HFF-Myc (cell line): ENCODE results near the gene TRERF1.

ENCODE experiments used
- DNase-seq: peaks from one replicate; pipeline ENCODE4 v3.0.0-alpha.2; 2011; ENCODE audit warnings: low read depth; ENCODE audit errors: extremely low read depth
- H3K4me3 ChIP-seq: replicated peaks from 2 replicates; pipeline ENCODE4 v1.5.1; 2011; ENCODE audit warnings: low read depth, mild to moderate bottlenecking, control low read depth, low read length
- TF ChIP-seq, protein P1 (sequence below): IDR thresholded peaks from 2 replicates; pipeline ENCODE4 v1.5.1; 2012; ENCODE audit warnings: mild to moderate bottlenecking, low read depth, low read length, control low read depth; ENCODE audit errors: missing control alignments

The TRERF1 gene

DNA sequence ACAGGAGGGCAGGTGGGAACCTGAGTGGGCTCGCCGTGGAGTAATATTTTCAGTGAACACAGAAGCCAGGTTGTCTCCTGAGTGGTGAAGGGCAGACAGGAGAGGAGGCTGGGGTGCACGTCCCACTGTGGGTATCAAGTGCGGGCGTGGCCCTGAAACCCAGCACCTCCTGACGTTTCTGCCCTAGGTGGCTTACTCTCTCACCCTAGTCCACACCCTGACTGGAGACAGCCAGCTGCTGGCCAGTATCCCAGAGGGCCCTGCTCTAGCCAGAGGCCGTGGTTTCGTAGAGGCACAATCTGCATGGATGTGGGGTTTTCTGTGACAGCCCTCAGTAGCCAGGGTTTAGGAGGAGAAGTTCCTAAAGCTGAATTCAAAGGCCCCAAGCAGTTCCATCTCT, 86.7 kb downstream of the TRERF1 start:
- TF ChIP-seq, protein P1, sequence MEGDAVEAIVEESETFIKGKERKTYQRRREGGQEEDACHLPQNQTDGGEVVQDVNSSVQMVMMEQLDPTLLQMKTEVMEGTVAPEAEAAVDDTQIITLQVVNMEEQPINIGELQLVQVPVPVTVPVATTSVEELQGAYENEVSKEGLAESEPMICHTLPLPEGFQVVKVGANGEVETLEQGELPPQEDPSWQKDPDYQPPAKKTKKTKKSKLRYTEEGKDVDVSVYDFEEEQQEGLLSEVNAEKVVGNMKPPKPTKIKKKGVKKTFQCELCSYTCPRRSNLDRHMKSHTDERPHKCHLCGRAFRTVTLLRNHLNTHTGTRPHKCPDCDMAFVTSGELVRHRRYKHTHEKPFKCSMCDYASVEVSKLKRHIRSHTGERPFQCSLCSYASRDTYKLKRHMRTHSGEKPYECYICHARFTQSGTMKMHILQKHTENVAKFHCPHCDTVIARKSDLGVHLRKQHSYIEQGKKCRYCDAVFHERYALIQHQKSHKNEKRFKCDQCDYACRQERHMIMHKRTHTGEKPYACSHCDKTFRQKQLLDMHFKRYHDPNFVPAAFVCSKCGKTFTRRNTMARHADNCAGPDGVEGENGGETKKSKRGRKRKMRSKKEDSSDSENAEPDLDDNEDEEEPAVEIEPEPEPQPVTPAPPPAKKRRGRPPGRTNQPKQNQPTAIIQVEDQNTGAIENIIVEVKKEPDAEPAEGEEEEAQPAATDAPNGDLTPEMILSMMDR, result no peak

DNA sequence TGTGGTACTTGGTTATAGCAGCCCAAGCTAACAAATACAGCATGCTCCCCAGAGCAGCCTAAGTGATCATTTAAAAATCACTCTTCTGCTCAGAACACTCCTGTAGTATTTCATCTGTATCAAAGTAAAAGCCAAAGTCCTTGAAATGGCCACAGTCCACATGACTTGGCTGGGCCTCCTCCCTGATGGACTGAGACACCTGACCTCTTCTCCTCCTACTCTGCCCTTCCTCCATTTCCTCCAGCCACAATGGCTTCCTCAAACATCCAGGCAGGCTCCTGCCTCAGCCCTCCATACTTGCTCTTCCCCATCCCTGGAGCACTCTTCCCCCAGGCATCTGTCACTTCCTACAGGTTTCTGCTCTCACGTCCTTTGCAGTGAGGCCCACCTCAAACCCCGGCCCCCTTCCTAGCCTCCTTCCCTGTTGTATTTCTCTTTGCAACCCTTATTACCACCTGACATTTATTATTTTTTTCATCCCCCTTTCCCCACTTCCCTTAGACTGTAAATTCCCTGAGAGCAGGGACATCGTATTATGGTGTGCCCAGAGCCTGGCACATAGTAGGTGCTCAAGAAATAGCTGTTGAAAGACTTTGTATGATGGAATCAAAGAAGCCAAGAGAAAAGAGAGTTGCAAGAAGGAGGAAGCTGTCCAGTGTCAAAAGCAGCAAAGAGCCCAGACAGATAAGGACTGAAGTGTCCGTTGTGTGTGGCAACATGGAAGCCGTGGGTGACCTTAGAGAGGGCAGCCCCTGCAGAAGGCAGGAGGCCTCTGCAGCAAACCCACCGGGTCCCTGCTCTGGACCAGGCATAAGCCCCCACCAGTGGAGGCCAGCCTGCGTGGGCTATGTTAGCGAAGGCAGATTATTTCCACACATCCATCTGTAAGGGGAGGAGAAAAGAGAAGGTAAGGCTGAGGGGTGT, 87.5 kb downstream of the TRERF1 start:
- TF ChIP-seq, protein P1, result no peak
- no peak for DNase-seq
- H3K4me3 ChIP-seq, result no peak overlapping the region

More for the DNA sequence above, 86.7 kb downstream of the TRERF1 start:
- H3K4me3 ChIP-seq, result no peak overlapping the region
- no peak for DNase-seq

DNA sequence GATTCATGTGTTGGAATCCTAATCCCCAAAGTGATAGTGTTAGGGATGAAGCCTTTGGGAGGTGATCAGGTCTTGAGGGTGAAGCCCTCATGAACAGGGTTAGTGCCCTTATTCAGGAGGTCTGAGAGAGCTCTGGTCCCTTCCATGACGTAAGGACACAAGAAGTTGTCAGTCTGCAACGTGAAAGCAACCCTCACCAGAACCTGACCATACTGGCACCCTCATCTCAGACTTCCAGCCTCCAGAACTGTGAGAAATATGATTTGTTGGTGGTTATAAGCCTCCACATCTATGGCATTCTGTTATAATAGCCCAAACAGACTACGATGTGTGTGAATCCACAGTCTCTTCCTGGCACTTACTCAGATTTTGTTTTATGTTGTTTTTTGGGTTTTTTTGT, 90.7 kb downstream of the TRERF1 start:
- TF ChIP-seq, protein P1, result no peak

DNA sequence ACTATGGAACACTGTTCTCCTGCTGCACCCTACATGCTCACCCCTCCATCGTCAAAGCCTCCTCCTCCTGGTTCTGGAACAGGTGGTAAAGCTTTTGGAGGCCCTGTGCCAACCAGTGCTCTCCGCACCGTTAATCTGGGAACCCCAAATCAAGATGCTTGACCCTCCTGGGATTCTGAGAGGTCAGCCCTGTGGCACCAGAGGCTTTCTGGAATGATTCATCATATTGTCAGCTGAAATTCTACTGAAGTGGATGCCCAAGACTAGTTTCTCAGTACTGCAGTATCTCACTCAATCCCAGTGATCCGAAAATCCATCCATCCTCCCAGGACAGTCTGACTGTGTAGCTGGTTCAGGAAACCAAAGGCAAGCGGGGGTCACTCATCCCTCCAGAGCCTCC, 92.7 kb downstream of the TRERF1 start:
- H3K4me3 ChIP-seq, result no peak overlapping the region
- no peak for DNase-seq
- TF ChIP-seq, protein P1, result no peak

More for the DNA sequence above, 90.7 kb downstream of the TRERF1 start:
- H3K4me3 ChIP-seq, result no peak overlapping the region
- no peak for DNase-seq

GRCh38 chr6:42355416-42355815, 96.3 kb downstream of the TRERF1 start:
- DNase-seq, result no peak
- no peak overlapping the region for H3K4me3 ChIP-seq
- TF ChIP-seq, protein P1, result no peak

DNA sequence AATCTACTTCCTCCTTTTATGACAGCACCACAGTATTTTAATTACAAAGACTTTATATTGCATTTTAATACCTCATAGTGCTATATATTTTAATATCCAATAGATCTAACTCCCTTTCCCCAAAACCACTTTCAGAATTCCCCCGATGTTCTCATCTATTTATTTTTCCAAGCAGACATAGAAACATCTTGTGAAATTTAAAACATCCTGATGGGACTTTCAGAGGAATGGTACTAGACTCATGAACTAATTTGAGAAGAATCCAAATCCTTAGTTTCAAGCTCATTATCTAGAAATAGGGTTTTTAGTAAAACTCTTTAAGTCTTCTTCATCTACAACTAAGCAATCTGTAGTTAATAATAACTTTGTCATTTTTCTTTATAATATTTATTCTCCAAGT, 97.0 kb downstream of the TRERF1 start:
- no peak for DNase-seq
- no peak overlapping the region for H3K4me3 ChIP-seq
- TF ChIP-seq, protein P1, result no peak
